DOHH2 (cell line): ENCODE results near the gene CTTN.

Experiments
- H3F3A ChIP-seq: fragments of 200-600 bp; sonication (generic), shearing (Covaris generic); 2 replicates; pipeline ENCODE4 v1.6.0; 2016; ENCODE audit warnings: antibody characterized with exemption, mild to moderate bottlenecking; ENCODE audit not compliant: control insufficient read depth, insufficient read depth
- H3K27ac ChIP-seq: fragments of 200-600 bp; sonication (generic); 2 replicates; pipeline ENCODE4 v1.5.1; 2014; ENCODE audit warnings: low read depth, mild to moderate bottlenecking, low read length, moderate library complexity
- H3K27me3 ChIP-seq: fragments of 200-600 bp; sonication (generic); 2 replicates; pipeline ENCODE4 v1.6.1; 2014; ENCODE audit warnings: mild to moderate bottlenecking, low read length, mixed read lengths; ENCODE audit not compliant: control insufficient read depth
- H3K36me3 ChIP-seq: fragments of 200-600 bp; sonication (generic); 2 replicates; pipeline ENCODE4 v1.6.1; 2014; ENCODE audit warnings: mild to moderate bottlenecking, low read length, moderate library complexity, mixed read lengths; ENCODE audit not compliant: control insufficient read depth
- H3K4me1 ChIP-seq: fragments of 200-600 bp; sonication (generic); 2 replicates; pipeline ENCODE4 v1.6.1; 2014; ENCODE audit warnings: mild to moderate bottlenecking, low read length, mixed read lengths; ENCODE audit not compliant: control insufficient read depth
- H3K4me2 ChIP-seq: fragments of 200-600 bp; sonication (generic); 2 replicates; pipeline ENCODE4 v1.6.0; 2014; ENCODE audit warnings: mild to moderate bottlenecking, low read length, moderate library complexity
- H3K4me3 ChIP-seq: fragments of 200-600 bp; sonication (generic); 2 replicates; pipeline ENCODE4 v1.5.1; 2014; ENCODE audit warnings: mild to moderate bottlenecking, low read length, mixed read lengths
- H3K79me2 ChIP-seq: fragments of 200-600 bp; sonication (generic); 2 replicates; pipeline ENCODE4 v1.6.1; 2014; ENCODE audit warnings: mild to moderate bottlenecking, low read length, mixed read lengths; ENCODE audit not compliant: control insufficient read depth
- H3K9me2 ChIP-seq: fragments of 200-600 bp; sonication (generic); replicated peaks from 2 replicates; pipeline ENCODE4 v1.6.1; 2014; ENCODE audit warnings: mild to moderate bottlenecking, low read length, mixed read lengths; ENCODE audit not compliant: control insufficient read depth
- H3K9me3 ChIP-seq: fragments of 200-600 bp; sonication (generic); 2 replicates; pipeline ENCODE4 v1.6.1; 2014; ENCODE audit warnings: antibody characterized with exemption, low read length, mixed read lengths; ENCODE audit not compliant: control insufficient read depth, insufficient read depth
- H4K20me1 ChIP-seq: fragments of 200-600 bp; sonication (generic); 2 replicates; pipeline ENCODE4 v1.6.0; 2014; ENCODE audit warnings: low read depth, mild to moderate bottlenecking, antibody characterized with exemption, low read length, moderate library complexity; ENCODE audit not compliant: control insufficient read depth, insufficient read depth
- CTCF ChIP-seq: fragments of 200-600 bp; sonication (generic); IDR thresholded peaks from one replicate; pipeline ENCODE4 v1.5.1; 2014; ENCODE audit warnings: antibody characterized with exemption, mild to moderate bottlenecking, low read depth, low read length; ENCODE audit not compliant: poor library complexity, severe bottlenecking
- EZH2phosphoT487 ChIP-seq: fragments of 200-600 bp; sonication (generic); IDR thresholded peaks from 2 replicates; pipeline ENCODE4 v1.6.1; 2017; ENCODE audit warnings: borderline replicate concordance, mild to moderate bottlenecking, antibody characterized with exemption, low read length, moderate library complexity, mixed read lengths

Gene CTTN

GRCh38 chr11:70464509-70465361 is 66.4 kb downstream of the CTTN start:
- Histone ChIP-seq H3K4me2 (no peak overlapping the region), H3F3A (no peaks in the 10 kb centered on the region)

GRCh38 chr11:70466154-70466553 is 67.8 kb downstream of the CTTN start:
- no peak overlapping the region for H3K4me3 ChIP-seq
- no peaks in the 10 kb centered on the region for H3K79me2 ChIP-seq
- peaks cover 9% of the 10 kb centered on the region for H3K4me1 ChIP-seq
- H3K27me3 ChIP-seq, result peaks cover 22% of the 10 kb centered on the region
- H3K4me2 ChIP-seq, result no peak overlapping the region
- H3K9me3 ChIP-seq, result no peaks in the 10 kb centered on the region
- TF ChIP-seq CTCF (no peak), EZH2phosphoT487 (no peak)
- no peaks in the 10 kb centered on the region for H4K20me1 ChIP-seq
- H3K9me2 ChIP-seq, result no peaks in the 10 kb centered on the region
- H3F3A ChIP-seq, result no peaks in the 10 kb centered on the region
- no peak overlapping the region for H3K27ac ChIP-seq
- no peaks in the 10 kb centered on the region for H3K36me3 ChIP-seq

More at GRCh38 chr11:70464509-70465361, 66.4 kb downstream of the CTTN start:
- Histone ChIP-seq H3K27me3 (peaks cover 14% of the 10 kb centered on the region), H3K79me2 (no peaks in the 10 kb centered on the region), H3K27ac (no peak overlapping the region), H4K20me1 (no peaks in the 10 kb centered on the region), H3K9me2 (no peaks in the 10 kb centered on the region), H3K4me3 (no peak overlapping the region), H3K9me3 (no peaks in the 10 kb centered on the region), H3K36me3 (no peaks in the 10 kb centered on the region), H3K4me1 (peaks cover 9% of the 10 kb centered on the region)
- TF ChIP-seq EZH2phosphoT487, result no peak
- no peak for TF ChIP-seq CTCF

GRCh38 chr11:70466596-70466995 is 68.3 kb downstream of the CTTN start:
- Histone ChIP-seq H3F3A (no peaks in the 10 kb centered on the region), H3K36me3 (no peaks in the 10 kb centered on the region), H3K27ac (no peak overlapping the region), H3K9me2 (no peaks in the 10 kb centered on the region), H4K20me1 (no peaks in the 10 kb centered on the region), H3K4me2 (no peak overlapping the region), H3K27me3 (peaks cover 22% of the 10 kb centered on the region), H3K4me3 (no peak overlapping the region), H3K4me1 (peaks cover 9% of the 10 kb centered on the region), H3K79me2 (no peaks in the 10 kb centered on the region), H3K9me3 (no peaks in the 10 kb centered on the region)
- TF ChIP-seq CTCF (no peak), EZH2phosphoT487 (no peak)
